Mammary epithelial cell (primary cell): ENCODE measurements around the gene TMEM115.

ENCODE experiments used
- CTCF ChIP-seq, 2 donors: IDR thresholded peaks in 1 of 2; conservative IDR thresholded peaks in 1 of 2; 2 replicates each; pipeline ENCODE4 v1.5.1; 2011 to 2012; ENCODE audit warnings: inconsistent platforms in 2 of 2, low read length in 2 of 2, mild to moderate bottlenecking in 2 of 2, control low read depth in 1 of 2, low read depth in 1 of 2; ENCODE audit not compliant: insufficient read depth in 1 of 2; ENCODE audit errors: extremely low read depth in 1 of 2
- EZH2 ChIP-seq: IDR thresholded peaks from 2 replicates; pipeline ENCODE4 v1.6.1; 2012; ENCODE audit warnings: low read length, inconsistent platforms, borderline replicate concordance

- no peak for TF ChIP-seq CTCF (conservative IDR thresholded peaks at IDR 0.05 in 1 of 2, IDR thresholded peaks at IDR 0.05 in 1 of 2; ENCODE audit: extremely low read depth in 1 of 2, insufficient read depth in 1 of 2, low read depth in 1 of 2, low read length in 2 of 2)
- TF ChIP-seq EZH2, result no peak
Observed at GRCh38 chr3:50378024-50378423, 18.7 kb upstream of the TMEM115 start.
